GM03348 (cell line): ENCODE measurements around the gene ANO10.
A peak's percentile ranks its signal among the peaks of the same experiment; 100 is the strongest.

Experiments used
- DNase-seq: peaks from one replicate; pipeline ENCODE4 v3.0.0; 2012; ENCODE audit warnings: low spot score

ANO10 gene

DNA sequence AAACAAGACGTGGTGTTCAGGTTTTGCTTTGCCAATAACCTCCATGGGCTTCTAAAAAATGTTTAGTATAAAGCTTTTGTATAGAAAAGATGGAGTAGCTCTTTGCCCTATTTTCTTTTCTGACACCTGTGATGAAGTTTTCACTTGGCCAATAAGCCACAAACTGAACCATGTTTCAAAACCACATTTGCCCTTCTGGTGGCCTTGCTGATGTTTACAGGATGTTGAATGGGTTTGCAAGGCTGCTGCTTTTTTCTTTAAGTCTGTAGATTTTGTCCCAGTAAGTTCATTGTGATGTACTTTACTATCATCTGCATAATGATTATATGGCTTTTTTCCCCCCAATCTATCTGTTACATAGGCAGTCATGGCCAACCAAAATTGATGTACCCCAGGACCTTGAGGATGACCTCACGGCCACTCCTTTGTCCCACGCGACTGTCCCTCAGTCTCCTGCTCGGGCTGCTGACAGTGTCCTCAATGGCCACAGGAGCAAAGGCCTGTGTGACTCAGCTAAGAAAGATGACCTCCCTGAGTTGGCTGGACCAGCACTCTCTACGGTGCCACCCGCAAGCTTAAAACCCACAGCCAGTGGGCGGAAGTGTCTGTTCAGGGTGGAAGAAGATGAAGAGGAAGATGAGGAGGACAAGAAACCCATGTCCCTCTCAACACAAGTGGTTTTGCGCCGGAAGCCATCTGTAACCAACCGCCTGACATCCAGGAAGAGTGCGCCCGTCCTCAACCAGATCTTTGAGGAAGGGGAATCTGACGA lies 274.6 kb downstream of the ANO10 start:
- DNase-seq, result no peak

DNA sequence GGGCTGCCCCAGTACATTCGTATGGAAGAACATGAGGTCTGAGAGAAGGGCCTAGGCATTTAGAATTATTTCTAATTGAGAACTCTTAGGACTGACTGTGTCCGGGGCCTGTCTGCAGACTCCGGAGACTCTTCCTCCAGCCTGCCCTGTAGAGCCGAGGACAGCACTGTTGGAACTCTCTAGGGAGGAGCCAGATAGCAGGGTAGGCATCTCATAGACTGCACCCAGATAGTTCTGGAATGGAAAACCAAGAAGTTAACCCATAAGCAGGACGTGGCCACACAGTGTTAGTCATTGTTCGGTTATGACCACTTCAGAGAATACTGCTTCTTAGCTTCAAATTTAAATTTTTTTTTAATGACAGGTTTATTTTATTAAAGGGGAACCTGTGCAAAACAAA lies 275.9 kb downstream of the ANO10 start:
- DNase-seq, result peak; percentile 54

DNA sequence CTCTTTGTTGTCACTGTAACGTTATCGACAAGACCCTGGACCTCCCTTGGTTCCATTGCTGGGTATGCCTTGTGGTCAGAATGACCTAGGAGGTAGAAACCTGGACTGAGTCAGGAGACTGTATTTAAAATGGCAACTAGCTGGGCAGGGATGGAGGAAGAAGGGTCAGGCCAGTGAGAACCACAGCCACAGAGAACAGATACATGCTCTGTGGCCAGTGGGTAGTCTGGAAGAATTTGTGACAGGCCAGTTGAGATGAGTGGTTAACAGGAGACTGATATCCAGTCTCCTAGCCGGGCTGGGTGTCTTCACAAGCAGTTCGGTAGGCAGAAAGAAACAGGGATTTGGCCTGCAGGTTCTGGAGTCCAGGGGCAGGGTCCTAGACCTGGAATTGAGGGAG lies 276.6 kb downstream of the ANO10 start:
- DNase-seq, result no peak

DNA sequence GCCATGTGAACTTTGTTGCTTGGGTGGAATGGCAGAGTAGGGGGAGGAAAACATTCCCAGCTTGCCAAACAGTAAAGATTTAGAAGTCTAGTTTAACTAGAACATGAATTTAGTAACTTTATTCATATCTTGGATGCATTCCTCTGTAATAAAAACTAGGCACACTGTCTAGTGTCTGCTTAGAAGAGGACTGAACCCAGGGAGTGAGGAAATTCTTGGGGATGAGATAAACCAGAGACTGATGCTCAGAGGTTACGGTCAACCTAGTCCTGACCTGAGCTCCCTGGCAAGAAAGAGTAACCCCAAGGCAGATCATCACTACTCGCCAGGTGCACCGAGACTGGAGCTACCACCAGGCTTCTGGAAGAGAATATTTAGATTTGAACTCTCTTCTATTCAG lies 277.3 kb downstream of the ANO10 start:
- no peak for DNase-seq

DNA sequence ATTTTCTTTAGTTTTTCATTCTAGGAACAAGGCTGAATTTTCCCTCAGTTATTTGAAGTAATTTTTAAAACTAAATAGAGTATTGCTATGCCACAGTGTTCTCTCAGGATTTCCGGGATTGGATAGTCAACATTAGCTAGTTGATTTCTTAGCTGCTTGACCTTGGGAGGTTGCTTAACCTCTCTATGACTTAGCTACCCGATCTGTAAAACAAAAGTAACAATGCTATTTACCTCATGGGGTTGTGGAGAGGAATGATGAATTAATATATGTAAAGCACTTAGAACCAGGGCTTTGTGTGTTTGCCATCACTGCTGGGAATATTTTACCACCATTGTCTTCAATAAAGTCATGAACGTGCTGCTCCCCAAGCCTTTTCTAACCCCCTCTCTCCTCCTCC lies 278.0 kb downstream of the ANO10 start:
- DNase-seq, result no peak

DNA sequence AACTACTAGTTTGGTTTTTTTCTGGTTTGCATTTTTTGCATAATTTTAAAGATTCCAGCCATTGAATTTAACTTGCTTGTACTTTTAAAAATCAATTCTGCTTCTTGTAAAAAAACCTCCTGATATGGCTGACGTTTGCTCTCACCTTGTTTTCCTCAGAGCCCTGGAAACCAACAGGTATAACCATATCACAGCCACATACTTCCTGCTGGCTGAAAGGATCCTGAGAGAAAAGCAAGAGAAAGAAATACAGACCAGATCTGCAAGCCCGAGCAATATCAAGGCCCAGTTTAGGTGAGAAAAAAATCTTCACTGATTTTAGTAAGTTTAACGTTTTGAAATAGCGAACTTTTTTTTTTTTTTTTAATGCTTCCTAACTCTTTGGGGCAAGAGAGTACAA lies 278.6 kb downstream of the ANO10 start:
- no peak for DNase-seq

DNA sequence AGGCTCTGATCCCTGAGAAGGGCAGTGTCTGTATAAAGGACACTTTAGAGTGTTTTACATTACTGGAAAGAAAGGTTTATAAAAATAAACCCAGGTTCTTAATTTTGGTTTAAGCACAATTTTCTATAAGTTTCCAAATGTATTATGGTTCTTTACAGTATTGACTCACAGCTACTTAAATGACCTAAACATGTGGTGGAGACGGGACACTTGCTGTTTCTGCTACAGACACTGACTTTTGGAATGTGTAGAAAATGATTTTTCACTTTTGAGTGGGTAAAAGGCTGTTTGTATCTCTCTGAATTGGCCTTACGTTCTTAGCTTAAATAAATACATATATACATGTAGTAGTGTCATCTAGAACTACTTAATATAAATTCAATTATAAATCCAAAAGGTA lies 280.0 kb downstream of the ANO10 start:
- DNase-seq, result no peak

DNA sequence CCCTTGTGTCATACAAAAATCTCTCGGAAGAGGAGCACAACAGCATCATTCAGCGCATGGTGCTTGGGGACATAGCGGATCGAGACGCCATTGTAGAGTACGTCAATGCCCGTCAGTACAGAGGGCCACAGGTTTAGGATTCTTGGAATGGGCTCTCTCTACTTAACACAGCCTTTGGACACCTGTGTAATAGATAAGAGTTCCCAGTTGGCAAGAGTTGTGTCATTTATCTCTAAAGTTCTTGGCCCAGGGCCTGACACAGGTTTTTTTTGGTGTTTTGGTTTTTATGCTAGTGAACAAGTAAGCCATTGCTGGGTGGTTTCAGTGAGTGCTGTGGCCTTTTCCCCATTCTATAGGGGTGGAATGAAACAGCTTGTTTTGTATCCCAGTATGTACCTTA lies 281.4 kb downstream of the ANO10 start:
- no peak for DNase-seq

DNA sequence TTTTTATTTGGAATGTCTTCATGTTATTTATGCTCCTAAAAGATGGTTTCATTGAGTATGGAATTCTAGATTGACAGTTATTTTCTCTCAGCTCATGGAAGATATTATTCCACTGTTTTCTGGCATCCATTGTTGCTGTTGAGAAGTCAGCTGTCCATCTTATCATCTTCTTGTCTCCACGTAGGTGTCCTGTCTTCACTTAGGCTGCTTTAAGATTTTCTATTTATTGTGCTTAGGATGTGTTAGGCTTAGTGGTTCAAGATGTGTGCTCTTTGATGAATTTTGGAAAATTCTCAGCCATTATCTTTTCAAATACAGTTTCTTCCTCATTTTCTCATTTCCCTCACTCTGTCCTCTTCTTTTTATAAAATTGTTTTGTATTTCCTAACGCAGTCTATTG lies 283.5 kb downstream of the ANO10 start:
- DNase-seq, result no peak

DNA sequence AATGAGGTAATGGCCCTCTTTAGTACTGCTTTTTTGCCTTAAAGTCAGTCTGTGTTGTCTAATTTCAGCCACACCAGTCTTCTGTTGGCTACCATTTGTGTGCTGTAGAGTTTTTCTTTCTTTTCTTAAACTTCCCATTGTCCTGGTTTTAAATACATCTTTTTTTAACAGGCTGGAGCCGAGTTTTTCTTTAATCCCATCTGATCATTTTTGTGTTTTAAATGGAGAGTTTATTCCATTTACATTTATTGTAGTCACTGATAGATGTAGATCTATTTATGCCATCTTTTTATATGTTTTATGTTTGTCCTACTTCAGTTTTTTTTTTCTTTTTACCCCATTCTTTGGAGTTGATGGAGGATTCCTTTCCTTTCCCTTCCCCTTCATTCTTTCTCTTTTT lies 286.0 kb downstream of the ANO10 start:
- DNase-seq, result no peak

DNA sequence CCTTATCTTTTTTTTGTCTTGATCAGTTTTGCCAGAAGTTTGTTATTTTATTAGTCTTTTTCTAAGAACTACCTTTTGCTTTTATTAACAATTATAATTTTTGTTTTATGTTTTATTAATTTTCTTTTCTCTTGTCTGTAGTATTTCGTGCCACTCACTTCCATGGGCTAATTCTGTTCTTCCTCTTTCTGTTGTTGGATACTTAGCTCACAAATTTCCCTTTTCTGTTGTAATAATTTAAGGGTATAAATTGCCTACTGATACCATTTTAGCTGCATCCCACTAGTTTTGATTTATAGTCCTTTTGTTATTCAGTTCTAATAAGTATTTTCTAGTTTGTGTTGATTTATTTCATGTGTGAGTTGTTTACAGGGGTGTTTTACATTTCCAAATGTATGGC lies 286.8 kb downstream of the ANO10 start:
- DNase-seq, result no peak

DNA sequence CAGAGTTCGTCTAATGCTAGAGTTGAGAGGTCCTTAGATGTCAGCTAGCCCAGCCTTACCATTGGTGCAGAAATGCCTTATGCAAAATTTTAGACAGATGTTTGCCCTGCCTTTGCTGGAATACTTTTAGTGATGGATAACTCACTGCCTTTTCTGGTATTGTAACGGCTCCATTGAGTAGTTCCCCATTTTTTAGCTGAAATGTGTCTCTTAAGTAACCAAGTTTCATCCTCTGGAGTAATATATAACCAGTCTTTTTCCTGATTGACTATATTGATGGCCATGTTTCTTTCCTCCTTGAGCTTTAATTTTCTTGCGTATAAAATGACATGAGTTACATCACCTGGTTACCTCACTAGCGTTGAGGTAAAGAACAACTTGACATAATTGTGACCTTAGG lies 290.4 kb downstream of the ANO10 start:
- DNase-seq, result no peak

DNA sequence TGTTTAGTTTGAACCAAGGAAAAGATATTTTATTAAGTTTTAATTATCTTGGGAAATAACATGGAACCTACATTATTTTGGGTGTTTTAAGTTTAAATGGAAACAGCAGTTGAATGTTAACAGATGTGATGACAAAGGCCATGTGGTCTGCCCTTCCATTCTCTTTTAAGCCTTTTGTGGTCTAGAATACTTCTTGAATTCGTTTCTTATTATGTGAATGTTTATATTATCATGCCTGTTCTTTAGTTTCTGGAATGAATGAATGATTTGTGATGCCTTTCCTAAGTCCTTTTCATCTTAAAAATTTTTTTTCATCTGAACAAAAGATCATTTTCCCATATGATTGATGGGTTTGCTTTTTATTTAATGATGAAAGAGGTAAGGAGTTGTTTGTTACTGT lies 290.8 kb downstream of the ANO10 start:
- no peak for DNase-seq

DNA sequence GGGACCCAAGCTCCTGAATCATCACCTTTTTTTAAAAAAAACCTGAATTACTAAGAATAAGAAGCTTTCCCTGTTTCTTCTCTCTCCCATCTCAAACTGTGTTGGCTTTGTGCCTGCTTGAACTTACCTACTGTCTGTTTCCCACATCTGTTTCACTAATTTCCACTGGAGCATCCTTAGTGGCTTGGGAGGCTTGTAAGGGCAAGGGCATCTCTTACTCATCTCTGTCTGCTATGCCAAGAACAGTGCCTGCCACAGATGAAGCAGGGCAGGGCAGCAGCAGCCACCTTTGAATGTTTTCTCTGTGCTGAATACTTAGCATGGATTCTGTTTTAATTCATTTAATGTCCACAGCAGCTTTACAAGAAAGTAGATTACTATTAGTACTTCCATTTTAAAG lies 293.2 kb downstream of the ANO10 start:
- DNase-seq, result no peak

DNA sequence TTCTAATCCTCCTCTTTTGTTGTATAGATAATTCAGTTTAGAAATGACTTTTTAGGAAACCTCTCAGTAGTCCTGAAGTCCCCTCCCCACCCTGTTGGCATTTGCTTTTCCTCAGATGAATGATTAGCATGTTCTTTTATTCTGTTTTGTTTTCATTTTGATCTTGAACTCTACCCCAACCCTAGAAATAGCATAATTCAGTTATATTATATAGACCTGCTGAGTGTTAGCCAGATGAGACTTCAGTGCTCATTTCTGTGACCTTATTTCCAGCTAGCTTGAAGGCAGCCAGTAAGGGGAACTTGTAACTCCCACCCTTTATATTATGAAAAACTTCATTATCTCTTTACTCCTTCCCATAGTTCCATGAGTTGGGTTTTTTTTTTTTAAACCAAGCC lies 294.2 kb downstream of the ANO10 start:
- DNase-seq, result no peak

DNA sequence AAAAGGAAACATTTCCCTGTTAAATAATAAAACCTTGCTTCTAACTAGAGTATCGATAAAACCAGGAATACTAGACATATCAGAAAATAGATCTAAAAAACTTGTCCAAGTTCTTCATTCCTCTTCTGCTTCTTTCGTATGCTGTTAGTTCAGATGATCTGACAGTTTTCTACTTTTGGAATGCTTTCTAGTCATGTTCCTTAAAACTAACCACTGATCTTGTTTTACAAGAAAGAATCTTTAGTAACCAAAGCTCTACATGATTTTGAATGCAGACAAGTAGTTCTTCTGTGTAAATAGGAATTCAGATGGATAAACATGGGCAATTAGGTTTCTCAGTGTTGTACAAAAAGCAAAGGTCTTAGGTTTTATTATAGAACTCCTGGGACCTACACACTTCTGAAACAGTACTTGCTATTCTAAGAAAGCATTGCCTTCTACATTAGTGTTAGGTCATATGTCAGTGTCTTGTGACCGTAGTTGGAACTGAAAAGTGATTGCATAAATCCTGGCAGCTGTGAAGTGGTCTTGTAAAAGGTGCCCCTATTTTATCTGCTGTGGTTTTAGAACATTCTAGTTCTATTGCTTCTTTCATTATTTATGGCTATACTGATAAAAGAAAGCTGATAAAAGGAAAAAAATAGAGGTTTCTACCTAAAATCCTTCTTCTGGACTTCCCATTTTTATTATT lies 294.8 kb downstream of the ANO10 start:
- no peak for DNase-seq

DNA sequence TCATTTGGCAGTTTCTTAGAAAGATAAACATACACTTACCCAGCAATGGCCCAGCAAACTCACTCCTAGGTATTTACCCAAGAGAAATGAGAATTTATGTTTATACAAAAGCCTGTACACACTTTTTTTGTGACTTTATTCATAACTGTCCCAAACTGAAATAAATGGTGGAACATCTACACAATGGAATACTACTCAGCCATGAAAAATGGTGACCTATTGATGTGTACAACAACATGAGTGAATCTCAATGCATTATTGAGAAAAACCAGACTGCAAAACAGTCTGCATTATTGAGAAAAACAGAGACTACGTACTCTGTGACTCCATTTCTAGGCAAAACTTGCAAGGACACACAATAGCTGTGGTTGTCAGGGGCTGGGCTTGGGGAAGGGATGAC lies 298.3 kb downstream of the ANO10 start:
- DNase-seq, result no peak

DNA sequence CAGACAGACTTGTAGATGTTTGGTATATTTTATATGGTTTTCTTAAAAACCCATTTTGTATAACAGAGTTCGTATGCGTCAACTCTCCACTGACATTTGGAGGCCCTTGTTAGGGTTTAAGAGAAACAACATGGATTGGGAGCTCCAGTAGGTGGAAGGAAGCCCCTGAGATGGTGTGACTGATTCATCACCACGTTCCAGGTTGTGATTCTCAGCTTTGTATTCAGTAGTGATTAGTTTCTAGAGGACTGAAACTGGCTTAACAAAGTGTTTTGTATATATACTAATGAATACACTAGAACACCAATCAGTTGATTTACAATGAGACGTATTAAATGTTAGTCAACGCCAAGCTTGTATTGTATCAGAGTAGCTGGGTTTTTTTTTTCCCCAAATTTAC lies 301.5 kb downstream of the ANO10 start:
- DNase-seq, result no peak

DNA sequence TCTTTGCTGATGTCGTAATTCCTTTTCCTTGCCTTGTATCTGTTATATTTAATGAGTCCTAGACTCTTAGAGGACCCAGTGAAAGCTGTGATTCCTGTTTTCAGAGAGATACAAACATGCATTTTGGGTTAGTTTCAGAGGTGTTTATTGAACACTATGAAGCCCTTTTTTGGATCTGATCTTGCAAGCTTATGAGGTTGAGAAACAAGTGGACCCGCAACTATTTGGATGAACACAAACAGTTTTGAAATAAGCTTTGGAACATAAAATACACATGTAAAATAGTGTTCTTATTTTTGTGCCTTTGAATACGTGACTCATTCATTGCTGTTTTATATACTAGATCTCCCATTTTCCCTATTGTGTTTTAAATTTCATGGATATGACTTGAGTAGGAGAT lies 302.0 kb downstream of the ANO10 start:
- DNase-seq, result no peak

DNA sequence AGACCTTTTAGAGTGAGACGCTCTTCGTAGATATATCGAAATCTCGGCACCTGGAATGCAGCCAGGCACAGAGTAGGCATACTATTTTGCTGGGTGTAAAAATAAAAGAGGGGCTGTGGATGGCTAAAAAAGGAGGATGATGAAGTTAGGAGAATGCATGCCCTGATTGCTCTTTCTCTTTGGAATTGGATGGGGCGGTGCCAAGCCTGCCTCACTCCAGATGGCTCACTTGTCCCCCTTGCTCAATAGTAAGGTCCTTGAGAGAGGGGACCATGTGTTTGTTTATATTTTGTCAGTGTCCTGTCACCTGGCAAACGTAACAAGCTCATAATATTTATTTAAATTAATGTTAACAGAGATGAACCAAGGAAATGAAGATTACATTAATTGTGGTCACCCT lies 302.4 kb downstream of the ANO10 start:
- no peak for DNase-seq

DNA sequence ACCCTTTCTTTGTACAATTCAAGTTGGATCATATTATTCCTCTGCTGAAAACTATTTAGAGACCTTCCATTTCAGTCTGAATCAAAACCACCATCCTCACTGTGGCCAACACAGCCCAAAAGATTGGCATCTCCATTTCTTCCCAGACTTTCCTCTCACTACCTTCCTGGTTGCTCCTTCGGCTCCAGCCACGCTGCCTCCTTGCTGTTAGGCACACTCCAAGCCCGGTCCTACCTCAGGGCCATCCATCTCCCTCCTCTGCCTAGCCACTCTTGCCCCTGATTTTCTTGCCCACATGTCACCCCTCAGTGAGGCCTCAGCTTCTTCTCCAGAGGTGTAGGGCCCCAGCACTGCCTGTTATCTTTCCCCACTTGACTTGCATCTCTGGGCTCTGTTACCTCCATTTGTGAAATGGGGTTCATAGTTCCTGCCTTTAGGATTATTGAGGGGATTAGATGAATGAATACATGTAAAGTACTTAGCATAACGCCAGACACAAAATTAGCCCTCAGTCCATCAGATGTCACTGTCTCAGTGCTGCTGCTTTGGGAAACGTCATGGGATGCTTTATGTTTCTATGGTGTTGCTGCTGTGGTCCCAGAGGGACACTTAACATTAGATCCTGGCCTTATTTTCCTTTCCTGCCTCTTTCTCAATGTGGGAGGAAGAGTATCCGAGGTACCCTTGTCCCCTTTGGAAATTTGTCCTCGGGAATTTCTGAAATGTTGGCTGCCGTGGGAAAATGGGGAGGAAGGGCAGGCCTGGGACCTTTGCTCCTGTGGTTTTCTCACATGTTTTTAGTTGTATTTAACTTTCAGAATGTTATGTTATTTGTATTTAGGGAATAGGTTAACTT lies 304.1 kb downstream of the ANO10 start:
- no peak for DNase-seq

DNA sequence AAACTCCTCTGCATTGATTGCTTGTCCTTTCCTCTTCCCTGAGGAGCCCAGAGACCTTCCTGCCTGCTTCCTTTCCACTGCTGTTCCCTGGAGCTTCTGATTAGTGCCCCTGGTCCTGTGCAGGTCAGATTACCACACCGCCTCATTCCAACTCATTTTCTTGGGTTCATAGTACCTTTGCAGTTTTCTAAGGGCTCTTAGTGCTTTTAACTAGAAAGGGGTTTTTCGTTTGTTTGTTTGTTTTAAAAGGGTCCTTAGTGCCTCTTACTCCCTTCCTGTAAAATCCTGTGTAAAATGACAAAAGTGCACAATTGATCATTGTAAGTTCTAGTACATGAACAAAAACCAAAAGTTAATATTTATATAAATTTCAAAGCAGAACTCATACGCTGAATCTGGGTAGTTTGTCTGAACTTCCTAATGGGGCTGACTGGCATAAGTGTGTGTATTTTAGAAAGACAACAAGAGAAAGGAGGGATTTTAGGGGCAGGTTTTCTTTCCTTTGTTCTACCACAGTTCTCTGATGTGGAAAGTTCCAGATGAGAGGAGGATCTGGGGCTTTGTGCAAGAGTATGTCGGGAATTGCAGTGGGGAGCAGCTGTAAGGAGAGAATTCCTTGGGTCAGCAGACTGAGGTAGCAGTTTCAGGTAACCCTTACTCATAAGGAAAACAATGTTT lies 304.9 kb downstream of the ANO10 start:
- no peak for DNase-seq
